MM.1S (cell line): ENCODE results near the gene TMEM59L.

ENCODE experiments used
- DNase-seq: peaks from one replicate; pipeline ENCODE4 v3.0.0-alpha.2; 2015
- H2AFZ ChIP-seq: fragments of 300-600 bp; sonication (generic); 2 replicates; pipeline ENCODE4 v1.6.0; 2016; ENCODE audit warnings: antibody characterized with exemption, low read length
- H3F3A ChIP-seq: fragments of 300-600 bp; sonication (generic); 2 replicates; pipeline ENCODE4 v1.6.1; 2016; ENCODE audit warnings: mild to moderate bottlenecking, antibody characterized with exemption, low read length, moderate library complexity, mixed read lengths; ENCODE audit not compliant: insufficient read depth
- H3K27ac ChIP-seq: fragments of 300-600 bp; sonication (generic); 2 replicates; pipeline ENCODE4 v1.5.1; 2016; ENCODE audit warnings: mild to moderate bottlenecking, low read length
- H3K27me3 ChIP-seq: fragments of 300-600 bp; sonication (generic); replicated peaks from 2 replicates; pipeline ENCODE4 v1.6.0; 2016; ENCODE audit warnings: low read length; ENCODE audit not compliant: insufficient read depth
- H3K36me3 ChIP-seq: fragments of 300-600 bp; sonication (generic); replicated peaks from 2 replicates; pipeline ENCODE4 v1.6.1; 2016; ENCODE audit warnings: mild to moderate bottlenecking, low read length, mixed read lengths; ENCODE audit not compliant: insufficient read depth
- H3K4me1 ChIP-seq: fragments of 300-600 bp; sonication (generic); 2 replicates; pipeline ENCODE4 v1.6.1; 2016; ENCODE audit warnings: low read length, mixed read lengths
- H3K4me2 ChIP-seq: fragments of 300-600 bp; sonication (generic); 2 replicates; pipeline ENCODE4 v1.6.0; 2016; ENCODE audit warnings: low read depth, low read length
- H3K4me3 ChIP-seq: fragments of 300-600 bp; sonication (generic); 2 replicates; pipeline ENCODE4 v1.5.1; 2016; ENCODE audit warnings: low read length, mixed read lengths
- H3K79me2 ChIP-seq: fragments of 300-600 bp; sonication (generic); 2 replicates; pipeline ENCODE4 v1.6.1; 2016; ENCODE audit warnings: mixed run types, low read length, mixed read lengths
- H3K9ac ChIP-seq: fragments of 300-600 bp; sonication (generic); 2 replicates; pipeline ENCODE4 v1.6.1; 2016; ENCODE audit warnings: low read length, mixed read lengths
- H3K9me2 ChIP-seq: fragments of 300-600 bp; sonication (generic); replicated peaks from 2 replicates; pipeline ENCODE4 v1.6.1; 2016; ENCODE audit warnings: mild to moderate bottlenecking, low read length, mixed read lengths; ENCODE audit not compliant: insufficient read depth
- H3K9me3 ChIP-seq: fragments of 300-600 bp; sonication (generic); replicated peaks from 2 replicates; pipeline ENCODE4 v1.6.1; 2016; ENCODE audit warnings: mild to moderate bottlenecking, low read length, mixed read lengths; ENCODE audit not compliant: insufficient read depth
- H4K20me1 ChIP-seq: fragments of 300-600 bp; sonication (generic); 2 replicates; pipeline ENCODE4 v1.6.1; 2016; ENCODE audit warnings: mild to moderate bottlenecking, low read length, moderate library complexity, mixed read lengths; ENCODE audit not compliant: insufficient read depth
- EZH2 ChIP-seq: fragments of 300-600 bp; sonication (generic); optimal IDR thresholded peaks from 2 replicates; pipeline ENCODE3; 2017; ENCODE audit warnings: low read depth, mild to moderate bottlenecking, antibody characterized with exemption, low read length, mixed read lengths
- EZH2phosphoT487 ChIP-seq: fragments of 300-600 bp; sonication (generic); IDR thresholded peaks from 2 replicates; pipeline ENCODE4 v1.6.1; 2018; ENCODE audit warnings: antibody characterized with exemption, low read length
- TF ChIP-seq, protein P1 (sequence below): fragments of 300-600 bp; sonication (generic); IDR thresholded peaks from 2 replicates; pipeline ENCODE4 v1.5.1; 2016; ENCODE audit warnings: antibody characterized with exemption, low read length, mixed read lengths

TMEM59L gene

DNA sequence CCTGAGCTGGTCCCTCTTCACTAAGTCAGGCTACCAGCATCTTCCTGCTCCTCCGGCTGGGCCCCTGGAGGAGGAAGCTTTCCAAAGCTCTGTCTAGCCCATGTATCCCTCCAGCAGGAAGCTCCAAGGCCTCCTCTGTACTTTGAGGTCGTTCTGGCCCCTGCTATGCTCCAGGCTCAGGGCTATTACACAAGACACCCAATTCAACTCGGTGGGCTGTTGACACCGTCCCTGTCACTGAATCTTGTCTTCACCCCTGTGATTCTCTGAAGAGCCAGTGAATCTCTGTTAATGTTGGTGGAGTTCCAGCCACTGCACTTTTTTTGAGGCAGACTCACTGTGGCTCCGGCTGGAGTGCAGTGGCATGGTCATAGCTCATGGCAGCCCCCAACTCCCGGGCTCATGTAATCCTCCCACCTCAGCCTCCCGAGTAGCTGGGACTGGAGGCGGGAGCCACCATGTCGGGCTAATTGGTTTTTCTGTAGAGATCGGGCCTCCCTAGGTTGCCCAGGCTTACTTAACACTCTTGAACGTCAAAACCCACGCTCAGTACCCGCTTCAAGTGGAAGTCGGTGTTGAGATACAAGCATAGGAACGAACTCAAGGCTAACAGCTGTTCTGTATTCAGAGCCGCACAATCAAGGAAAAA, 24.6 kb upstream of the TMEM59L start:
- Histone ChIP-seq H3K4me3 (peak overlapping the region; percentile 98), H2AFZ (peak overlapping the region; percentile 92), H3K9me2 (no peaks in the 10 kb centered on the region), H4K20me1 (no peaks in the 10 kb centered on the region), H3F3A (peaks cover 17% of the 10 kb centered on the region), H3K27me3 (peaks cover 10% of the 10 kb centered on the region), H3K27ac (peak overlapping the region; percentile 92; the same call in 1 of the 2 replicates), H3K9ac (peak overlapping the region; percentile 95; the same call in 1 of the 2 replicates), H3K4me2 (peak overlapping the region; percentile 99), H3K9me3 (no peaks in the 10 kb centered on the region), H3K79me2 (peaks cover 16% of the 10 kb centered on the region), H3K4me1 (peaks cover 10% of the 10 kb centered on the region), H3K36me3 (0 out of 2 replicates have a peak, but pooled peaks cover 7% of the 10 kb centered on the region)
- TF ChIP-seq EZH2phosphoT487: no peak
- TF ChIP-seq, protein P1, sequence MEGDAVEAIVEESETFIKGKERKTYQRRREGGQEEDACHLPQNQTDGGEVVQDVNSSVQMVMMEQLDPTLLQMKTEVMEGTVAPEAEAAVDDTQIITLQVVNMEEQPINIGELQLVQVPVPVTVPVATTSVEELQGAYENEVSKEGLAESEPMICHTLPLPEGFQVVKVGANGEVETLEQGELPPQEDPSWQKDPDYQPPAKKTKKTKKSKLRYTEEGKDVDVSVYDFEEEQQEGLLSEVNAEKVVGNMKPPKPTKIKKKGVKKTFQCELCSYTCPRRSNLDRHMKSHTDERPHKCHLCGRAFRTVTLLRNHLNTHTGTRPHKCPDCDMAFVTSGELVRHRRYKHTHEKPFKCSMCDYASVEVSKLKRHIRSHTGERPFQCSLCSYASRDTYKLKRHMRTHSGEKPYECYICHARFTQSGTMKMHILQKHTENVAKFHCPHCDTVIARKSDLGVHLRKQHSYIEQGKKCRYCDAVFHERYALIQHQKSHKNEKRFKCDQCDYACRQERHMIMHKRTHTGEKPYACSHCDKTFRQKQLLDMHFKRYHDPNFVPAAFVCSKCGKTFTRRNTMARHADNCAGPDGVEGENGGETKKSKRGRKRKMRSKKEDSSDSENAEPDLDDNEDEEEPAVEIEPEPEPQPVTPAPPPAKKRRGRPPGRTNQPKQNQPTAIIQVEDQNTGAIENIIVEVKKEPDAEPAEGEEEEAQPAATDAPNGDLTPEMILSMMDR: no peak
- no peak for TF ChIP-seq EZH2
- no peak for DNase-seq

- Histone ChIP-seq H3K27ac (peak within 1 kb of the TSS; percentile 92), H4K20me1 (no peaks in the 10 kb centered on the region), H3K4me3 (peak within 1 kb of the TSS; percentile 98), H3K9me2 (no peaks in the 10 kb centered on the region), H3F3A (peaks cover 17% of the 10 kb centered on the region), H3K27me3 (peaks cover 5% of the 10 kb centered on the region), H3K9me3 (no peaks in the 10 kb centered on the region), H2AFZ (peak within 1 kb of the TSS; percentile 92), H3K4me1 (peaks cover 10% of the 10 kb centered on the region), H3K36me3 (0 out of 2 replicates have a peak, but pooled peaks cover 7% of the 10 kb centered on the region), H3K4me2 (peak within 1 kb of the TSS; percentile 99), H3K9ac (peak within 1 kb of the TSS; percentile 95), H3K79me2 (peaks cover 16% of the 10 kb centered on the region)
- DNase-seq: peak; percentile 88
- no peak for TF ChIP-seq EZH2phosphoT487
- TF ChIP-seq, protein P1: peak; percentile 87
These were observed 23.9 kb upstream of the TMEM59L start, which contains the start of gene REX1BD for GRCh38 chr19:18588611-18589379. Gene REX1BD, plus strand, starts transcription at chr19:18588798. Its CDS starts 4 bp downstream, at chr19:18588802.

- H3K27ac ChIP-seq: peak overlapping the region; percentile 92
- peak overlapping the region; percentile 99 for H3K4me2 ChIP-seq
- no peaks in the 10 kb centered on the region for H4K20me1 ChIP-seq
- peaks cover 20% of the 10 kb centered on the region for H3F3A ChIP-seq
- peak; percentile 76 for DNase-seq
- H3K9ac ChIP-seq: peak overlapping the region; percentile 95
- no peaks in the 10 kb centered on the region for H3K27me3 ChIP-seq
- peak overlapping the region; percentile 92 for H2AFZ ChIP-seq
- peak overlapping the region; percentile 98 for H3K4me3 ChIP-seq
- peaks cover 16% of the 10 kb centered on the region for H3K79me2 ChIP-seq
- H3K36me3 ChIP-seq: 0 out of 2 replicates have a peak, but pooled peaks cover 7% of the 10 kb centered on the region
- H3K9me3 ChIP-seq: no peaks in the 10 kb centered on the region
- no peaks in the 10 kb centered on the region for H3K9me2 ChIP-seq
- no peak for TF ChIP-seq EZH2
- TF ChIP-seq, protein P1: peak; percentile 17; the same call in 1 of the 2 replicates
- H3K4me1 ChIP-seq: peaks cover 10% of the 10 kb centered on the region
These were observed 23.0 kb upstream of the TMEM59L start for GRCh38 chr19:18589380-18590272.
